Neural crest cell (in vitro differentiated cells): ENCODE measurements around the gene EDNRB. TPM values are rescaled to one million over a fixed set of nuclear protein-coding genes. Genes with fewer than 3 reads are reported as not detected.
"Not testable (repeated sequence)": the region's sequence is repeated elsewhere in the genome, so short reads cannot be mapped to it uniquely, and the experiment has no call there.

ENCODE experiments used
- DNase-seq: peaks from one replicate; pipeline ENCODE4 v3.0.0; 2021; ENCODE audit warnings: low read depth, mixed read lengths, low spot score
- H3K27ac Mint-ChIP-seq: one replicate; pipeline ENCODE4 v1.8.0; 2021; ENCODE audit warnings: mild to moderate bottlenecking, mixed read lengths; ENCODE audit not compliant: unreplicated experiment
- H3K27me3 Mint-ChIP-seq: 2 replicates; pipeline ENCODE4 v1.8.0; 2021; ENCODE audit warnings: low read depth, mild to moderate bottlenecking, mixed read lengths
- H3K36me3 Mint-ChIP-seq: 2 replicates; pipeline ENCODE4 v1.8.0; 2021; ENCODE audit warnings: low read depth, mild to moderate bottlenecking, mixed read lengths
- H3K4me1 Mint-ChIP-seq: 2 replicates; pipeline ENCODE4 v1.8.0; 2021; ENCODE audit warnings: mixed read lengths
- H3K4me3 Mint-ChIP-seq: one replicate; pipeline ENCODE4 v1.8.0; 2021; ENCODE audit warnings: mild to moderate bottlenecking, mixed read lengths
- H3K9me3 Mint-ChIP-seq: 2 replicates; pipeline ENCODE4 v1.8.0; 2021; ENCODE audit warnings: mixed read lengths
- total RNA-seq: library from RNA; stranded (reverse); gene quantifications from 2 replicates; pipeline ENCODE4 v1.2.1, GENCODE V29; 2021
- TF ChIP-seq, protein P1 (sequence below): fragments of 200-600 bp; sonication (generic); conservative IDR thresholded peaks from 2 replicates; pipeline ENCODE4 v1.5.0; 2021; ENCODE audit warnings: antibody characterized with exemption, mild to moderate bottlenecking

EDNRB gene
- total RNA-seq, 1 donor from 2014 or later, result 27.9 TPM

GRCh38 chr13:77860507-77860981 is 58.1 kb downstream of the EDNRB start:
- H3K27me3 Mint-ChIP-seq, result no peaks in the 10 kb centered on the region
- H3K4me1 Mint-ChIP-seq, result peaks cover 54% of the 10 kb centered on the region
- TF ChIP-seq, protein P1, sequence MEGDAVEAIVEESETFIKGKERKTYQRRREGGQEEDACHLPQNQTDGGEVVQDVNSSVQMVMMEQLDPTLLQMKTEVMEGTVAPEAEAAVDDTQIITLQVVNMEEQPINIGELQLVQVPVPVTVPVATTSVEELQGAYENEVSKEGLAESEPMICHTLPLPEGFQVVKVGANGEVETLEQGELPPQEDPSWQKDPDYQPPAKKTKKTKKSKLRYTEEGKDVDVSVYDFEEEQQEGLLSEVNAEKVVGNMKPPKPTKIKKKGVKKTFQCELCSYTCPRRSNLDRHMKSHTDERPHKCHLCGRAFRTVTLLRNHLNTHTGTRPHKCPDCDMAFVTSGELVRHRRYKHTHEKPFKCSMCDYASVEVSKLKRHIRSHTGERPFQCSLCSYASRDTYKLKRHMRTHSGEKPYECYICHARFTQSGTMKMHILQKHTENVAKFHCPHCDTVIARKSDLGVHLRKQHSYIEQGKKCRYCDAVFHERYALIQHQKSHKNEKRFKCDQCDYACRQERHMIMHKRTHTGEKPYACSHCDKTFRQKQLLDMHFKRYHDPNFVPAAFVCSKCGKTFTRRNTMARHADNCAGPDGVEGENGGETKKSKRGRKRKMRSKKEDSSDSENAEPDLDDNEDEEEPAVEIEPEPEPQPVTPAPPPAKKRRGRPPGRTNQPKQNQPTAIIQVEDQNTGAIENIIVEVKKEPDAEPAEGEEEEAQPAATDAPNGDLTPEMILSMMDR, result no peak
- no peak overlapping the region for H3K27ac Mint-ChIP-seq
- peaks cover 7% of the 10 kb centered on the region for H3K36me3 Mint-ChIP-seq
- H3K4me3 Mint-ChIP-seq, result no peak overlapping the region
- peaks cover 5% of the 10 kb centered on the region for H3K9me3 Mint-ChIP-seq
- no peak for DNase-seq

DNA sequence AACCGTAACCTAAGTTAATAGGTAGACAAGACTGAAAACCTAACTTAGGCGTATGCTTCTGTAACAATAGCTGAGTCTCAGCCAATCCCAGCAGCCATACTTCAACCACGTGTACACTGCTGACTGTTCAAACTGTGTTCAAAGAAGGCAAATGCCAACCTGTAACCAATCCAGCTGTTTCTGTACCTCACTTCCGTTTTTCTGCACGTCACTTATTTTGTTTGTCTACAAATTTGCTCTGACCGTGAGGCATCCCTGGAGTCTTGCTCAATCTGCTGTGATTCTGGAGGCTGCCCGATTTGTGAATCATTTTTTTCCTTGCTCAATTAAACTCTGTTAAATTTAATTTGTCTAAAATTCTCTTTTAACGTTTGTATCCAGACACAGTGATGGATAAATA is 59.2 kb downstream of the EDNRB start:
- Mint-ChIP-seq H3K9me3 (peaks cover 5% of the 10 kb centered on the region), H3K4me1 (peaks cover 65% of the 10 kb centered on the region), H3K27me3 (no peaks in the 10 kb centered on the region), H3K36me3 (peaks cover 7% of the 10 kb centered on the region), H3K4me3 (no peak overlapping the region), H3K27ac (no peak overlapping the region)
- no peak for DNase-seq
- TF ChIP-seq, protein P1, result no peak

DNA sequence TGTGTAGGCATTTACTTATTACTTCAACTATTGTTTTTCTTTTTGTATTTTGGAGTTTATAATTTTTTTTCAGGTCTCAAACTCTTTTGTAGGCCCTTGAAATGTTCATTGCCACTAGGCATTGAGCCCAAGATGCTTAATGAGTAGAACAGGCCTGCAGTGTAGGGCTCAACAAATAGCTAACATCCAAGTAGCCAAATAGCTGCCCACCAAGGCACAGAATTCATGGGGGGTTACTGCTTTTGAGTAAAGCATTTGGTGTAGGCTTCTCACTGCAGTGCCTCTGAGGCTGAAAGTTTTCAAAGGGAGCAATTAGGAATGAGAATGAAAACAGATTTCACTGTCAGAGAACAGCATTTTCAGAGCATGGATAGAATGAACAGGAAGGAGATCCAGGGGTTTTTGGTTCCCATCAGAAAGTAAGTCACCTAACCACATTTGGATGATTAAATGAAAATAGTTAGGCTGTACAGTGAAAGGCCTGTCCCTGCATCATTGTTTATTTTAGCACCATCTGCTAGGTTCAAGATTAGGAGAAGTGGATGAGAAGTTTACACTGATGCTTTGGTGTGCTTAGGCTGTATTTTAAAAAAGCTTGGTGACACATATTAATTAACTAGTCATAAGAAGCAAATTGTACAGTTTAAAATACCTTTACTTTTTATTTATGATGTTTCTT is 61.0 kb downstream of the EDNRB start:
- peaks cover 73% of the 10 kb centered on the region for H3K4me1 Mint-ChIP-seq
- no peak overlapping the region for H3K4me3 Mint-ChIP-seq
- TF ChIP-seq, protein P1, result no peak

DNA sequence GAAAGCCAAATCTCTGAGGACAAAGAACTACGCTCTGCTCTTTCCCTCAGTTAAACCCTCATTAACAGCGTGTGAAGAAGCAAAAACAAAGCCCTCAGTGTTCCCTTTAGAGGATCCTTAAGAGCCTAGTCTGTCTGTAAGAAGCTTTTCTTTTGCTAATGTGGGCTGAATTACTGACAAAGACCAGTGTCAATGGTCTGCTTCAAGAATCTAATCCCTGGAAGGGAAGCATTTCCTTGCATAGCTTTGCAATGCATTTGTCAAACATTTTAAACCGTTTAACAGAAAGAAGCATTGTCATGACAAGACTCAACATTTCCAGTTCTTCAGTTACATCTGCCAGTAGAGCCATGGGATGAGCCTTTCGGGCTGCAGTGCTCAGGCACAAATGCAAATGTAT is 64.9 kb downstream of the EDNRB start:
- TF ChIP-seq, protein P1, result no peak
- peak overlapping the region; percentile 99 for H3K27ac Mint-ChIP-seq
- no peak for DNase-seq
- H3K4me3 Mint-ChIP-seq, result peak overlapping the region; percentile 71
- peaks cover 8% of the 10 kb centered on the region for H3K36me3 Mint-ChIP-seq
- no peaks in the 10 kb centered on the region for H3K9me3 Mint-ChIP-seq
- H3K27me3 Mint-ChIP-seq, result no peaks in the 10 kb centered on the region
- peaks cover 50% of the 10 kb centered on the region for H3K4me1 Mint-ChIP-seq

More for the DNA sequence above, 61.0 kb downstream of the EDNRB start:
- DNase-seq, result no peak
- Mint-ChIP-seq H3K27me3 (no peaks in the 10 kb centered on the region), H3K9me3 (peaks cover 3% of the 10 kb centered on the region), H3K27ac (peak overlapping the region; percentile 7), H3K36me3 (peaks cover 4% of the 10 kb centered on the region)

DNA sequence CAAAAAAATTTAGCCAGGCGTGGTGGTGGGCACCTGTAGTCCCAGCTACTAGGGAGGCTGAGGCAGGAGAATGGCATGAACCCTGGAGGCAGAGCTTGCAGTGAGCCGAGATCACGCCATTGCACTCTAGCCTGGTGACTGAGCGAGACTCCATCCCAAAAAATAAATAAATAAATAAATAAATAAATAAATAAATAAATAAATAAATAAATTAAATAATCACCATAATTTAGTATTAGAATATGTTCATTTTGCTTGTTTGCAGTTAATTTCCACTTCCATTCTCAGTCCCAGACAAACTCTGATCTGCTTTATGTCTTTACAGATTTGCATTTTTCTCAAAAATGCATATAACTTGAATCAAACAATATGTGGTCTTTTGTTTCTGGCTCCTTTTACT is 70.6 kb downstream of the EDNRB start:
- not testable (repeated sequence) for H3K27me3 Mint-ChIP-seq, H3K4me3 Mint-ChIP-seq, H3K9me3 Mint-ChIP-seq, H3K27ac Mint-ChIP-seq, DNase-seq
- H3K36me3 Mint-ChIP-seq, result peaks cover 14% of the 10 kb centered on the region
- peaks cover 14% of the 10 kb centered on the region for H3K4me1 Mint-ChIP-seq

DNA sequence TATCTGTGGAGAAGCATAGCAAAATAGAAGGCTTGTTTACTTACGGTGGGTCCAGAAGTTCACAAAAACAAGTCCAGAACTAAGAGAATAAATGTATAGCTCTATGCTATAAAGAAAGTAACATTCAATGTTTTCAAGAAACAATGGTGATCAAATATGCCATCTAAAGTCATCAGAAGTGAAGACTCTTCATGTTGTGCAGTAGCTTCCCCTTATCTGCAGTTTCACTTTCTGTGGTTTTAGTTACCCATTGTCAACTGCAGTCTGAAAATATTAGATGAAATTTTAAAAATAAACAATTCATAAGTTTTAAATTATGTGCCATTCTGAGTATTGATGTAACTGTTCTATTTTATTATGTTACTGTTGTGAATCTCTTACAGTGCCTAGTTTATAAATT is 72.5 kb downstream of the EDNRB start:
- no peak overlapping the region for H3K27ac Mint-ChIP-seq

More for the DNA sequence above, 72.5 kb downstream of the EDNRB start:
- DNase-seq, result no peak
- Mint-ChIP-seq H3K4me3 (no peak overlapping the region), H3K36me3 (peaks cover 13% of the 10 kb centered on the region), H3K27me3 (no peaks in the 10 kb centered on the region), H3K9me3 (peaks cover 4% of the 10 kb centered on the region), H3K4me1 (peaks cover 8% of the 10 kb centered on the region)
- TF ChIP-seq, protein P1, result no peak
